ENCODE results near the gene GFI1. TPM values are rescaled to one million over a fixed set of nuclear protein-coding genes. Genes with fewer than 3 reads are reported as not detected.

GFI1 gene
- total and polyA plus RNA-seq, 2 of the 8 experiments (the other 6 are each of a cell fraction or from before 2014, with no cell fraction given): 0.08 to 0.17 TPM

DNA sequence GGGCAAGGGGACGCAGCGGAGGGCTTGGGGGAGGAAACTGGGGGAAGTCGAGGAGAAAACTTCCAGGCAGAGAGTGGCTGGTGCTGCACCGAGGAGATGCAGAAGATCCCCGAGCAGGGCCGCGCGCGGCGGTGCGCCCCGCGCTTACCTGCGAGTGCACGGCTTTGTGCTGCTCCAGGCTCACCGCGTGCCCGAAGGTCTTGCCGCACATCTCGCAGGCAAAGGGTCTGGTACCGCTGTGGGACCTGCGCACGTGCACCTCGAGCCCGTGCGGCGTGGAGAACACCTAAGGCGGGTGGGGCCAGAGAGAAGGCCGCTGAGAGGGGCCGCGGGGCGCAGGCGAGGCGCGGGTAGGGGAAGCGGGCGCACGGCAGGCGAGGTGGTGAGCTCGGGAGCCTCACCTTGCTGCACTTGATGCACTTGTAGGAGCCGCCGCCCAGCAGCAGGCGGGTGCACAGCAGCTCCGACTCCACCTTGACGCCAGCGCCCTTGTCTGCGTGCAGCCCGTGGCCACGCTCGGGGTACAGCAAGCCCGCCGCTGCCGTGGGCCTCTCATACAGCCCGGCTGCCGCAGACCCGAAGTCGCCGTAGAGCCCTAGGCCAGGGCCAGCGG is 6.4 kb downstream of the GFI1 start:
- H4K5ac ChIP-seq (ENCODE audit: insufficient read length, low read depth, low read length): no peak overlapping the region
- 0 out of 2 replicates have a peak overlapping the region, but pooled peaks have one; percentile 29 for H3K18ac ChIP-seq (ENCODE audit: extremely low read depth, low read length)
- peaks cover 0 to 7% of the 10 kb centered on the region in 2 experiments; a peak in 1 of 4 replicates for H3K9me3 ChIP-seq (ENCODE audit: insufficient read depth in 2 of 2, low read depth in 1 of 2, low read length in 1 of 2)
- ChIA-PET POLR2A (ENCODE audit: partially characterized antibody) (interaction anchor here (1.5 kb wide), 1 partner anchor 179 kb away, joined by 3 read pairs; no protein-coding TSS in a partner anchor), CTCF (ENCODE audit: partially characterized antibody) (interaction anchor here (0.6 to 2.6 kb wide), 2 partner anchors 15 to 63 kb away, joined by 3 to 6 read pairs; no protein-coding TSS in a partner anchor)
- peaks cover 69 to 92% (median 88%) of the 10 kb centered on the region in 4 experiments for H3K27me3 ChIP-seq (replicated peaks in 1 of 4; ENCODE audit: control insufficient read depth in 3 of 4, extremely low read depth in 1 of 4, insufficient read depth in 3 of 4, low read length in 3 of 4)
- H4K8ac ChIP-seq (ENCODE audit: extremely low read depth, insufficient read depth, low read length): peak overlapping the region; percentile 7; the same call in 1 of the 2 replicates
- no peak overlapping the region for H3K9ac ChIP-seq (replicated peaks in 1 of 4; ENCODE audit: extremely low read depth in 1 of 4, low read depth in 3 of 4, low read length in 3 of 4)
- H2AFZ ChIP-seq (ENCODE audit: low read length): peak overlapping the region; percentile 55
- H3K4me3 ChIP-seq (ENCODE audit: extremely low read depth in 1 of 4, insufficient read depth in 2 of 4, low read depth in 3 of 4, low read length in 4 of 4): peak overlapping the region; percentile 11 to 63 (median 34); a peak in 7 of 8 replicates
- H3K23me2 ChIP-seq (ENCODE audit: low read depth, low read length): peaks cover 16% of the 10 kb centered on the region; the same call in 1 of the 2 replicates
- H3K79me1 ChIP-seq (ENCODE audit: low read depth, low read length): no peaks in the 10 kb centered on the region
- no peak overlapping the region for H3K4ac ChIP-seq (replicated peaks; ENCODE audit: insufficient read length, low read depth, low read length)
- H3K14ac ChIP-seq (ENCODE audit: insufficient read length): no peak overlapping the region
- 2% methylated on average over 33 of the region's 59 CpGs; no CpG with 5 or more reads in 1 of the 2 experiments for WGBS, 2 experiments (ENCODE audit: extremely low coverage in 1 of 2, insufficient coverage in 1 of 2, insufficient read length in 1 of 2, insufficient replicate concordance in 2 of 2, low coverage in 1 of 2, low lambda C conversion rate in 2 of 2, missing lambda C conversion rate in 1 of 2)
- no peak overlapping the region; the same call in 1 of the 2 replicates for H2BK15ac ChIP-seq (ENCODE audit: low read length)
- no peak overlapping the region for H3K27ac ChIP-seq (ENCODE audit: low read depth, low read length)
- peaks cover 0 to 7% (median 0%) of the 10 kb centered on the region in 4 experiments; a peak in 1 of 8 replicates for H3K36me3 ChIP-seq (ENCODE audit: control insufficient read depth in 2 of 4, insufficient read depth in 4 of 4, low read length in 3 of 4)
- DNase-seq (ENCODE audit: low read depth in 1 of 2, low spot score in 2 of 2) (peak in 1 of 2 experiments; percentile 82), FAIRE-seq (no peak)
- H2AK5ac ChIP-seq (ENCODE audit: low read depth, low read length): no peak overlapping the region
- H4K91ac ChIP-seq (replicated peaks; ENCODE audit: insufficient read length, low read length): no peak overlapping the region
- H2BK120ac ChIP-seq (replicated peaks; ENCODE audit: low read depth, low read length): no peak overlapping the region
- H3K79me2 ChIP-seq (ENCODE audit: control insufficient read depth in 1 of 2, insufficient read depth in 2 of 2, low read length in 2 of 2): no peaks in the 10 kb centered on the region
- no peak overlapping the region for H3K23ac ChIP-seq (ENCODE audit: insufficient read length)
- peak overlapping the region; percentile 81 to 97 for H3K4me2 ChIP-seq (ENCODE audit: insufficient read depth in 1 of 2, low read depth in 2 of 2, low read length in 2 of 2)
- H3K4me1 ChIP-seq (replicated peaks in 1 of 4; ENCODE audit: control insufficient read depth in 3 of 4, insufficient read depth in 4 of 4, low read length in 3 of 4): peaks cover 0 to 52% (median 31%) of the 10 kb centered on the region in 4 experiments; a peak in 6 of 7 replicates
- no peak overlapping the region for H2BK5ac ChIP-seq (ENCODE audit: low read depth, low read length)
- H2BK20ac ChIP-seq (ENCODE audit: low read length): no peak overlapping the region
- H2BK12ac ChIP-seq (ENCODE audit: low read depth, low read length): peak overlapping the region; percentile 77; the same call in 1 of the 2 replicates
- H3K56ac ChIP-seq (replicated peaks; ENCODE audit: insufficient read length, low read depth, low read length): no peak overlapping the region
- H4K20me1 ChIP-seq (replicated peaks in 1 of 2; ENCODE audit: control insufficient read depth in 1 of 2, insufficient read depth in 2 of 2, low read length in 2 of 2): peaks cover 1 to 15% of the 10 kb centered on the region in 2 experiments
- TF ChIP-seq, protein P1, sequence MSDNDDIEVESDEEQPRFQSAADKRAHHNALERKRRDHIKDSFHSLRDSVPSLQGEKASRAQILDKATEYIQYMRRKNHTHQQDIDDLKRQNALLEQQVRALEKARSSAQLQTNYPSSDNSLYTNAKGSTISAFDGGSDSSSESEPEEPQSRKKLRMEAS (IDR thresholded peaks at IDR 0.05): peak; percentile 100
- TF ChIP-seq CBX8 (IDR thresholded peaks at IDR 0.05; ENCODE audit: borderline replicate concordance, low read depth, low read length) (no peak), GABPA (IDR thresholded peaks at IDR 0.05; ENCODE audit: borderline replicate concordance, insufficient read depth, low read length) (no peak), SUZ12 (IDR thresholded peaks at IDR 0.05; ENCODE audit: low read length) (peak; percentile 99), KDM4A (IDR thresholded peaks at IDR 0.05; ENCODE audit: low read depth, low read length, severe bottlenecking) (peak; percentile 96), TAF7 (optimal IDR thresholded peaks at IDR 0.05; ENCODE audit: borderline replicate concordance, low read depth, low read length) (no peak), BCL11A (IDR thresholded peaks at IDR 0.05; ENCODE audit: low read depth in 2 of 2, low read length in 2 of 2) (no peak), CHD2 (IDR thresholded peaks at IDR 0.05; ENCODE audit: low read length) (0 out of 2 replicates have a peak, but pooled peaks have one; percentile 23), CTBP2 (IDR thresholded peaks at IDR 0.05; ENCODE audit: borderline replicate concordance, insufficient read depth, insufficient read length, low read length) (peak; percentile 46), SP1 (IDR thresholded peaks at IDR 0.05; ENCODE audit: low read depth, low read length) (no peak), RBBP5 (IDR thresholded peaks at IDR 0.05; ENCODE audit: borderline replicate concordance, low read depth, low read length) (peak; percentile 14; the same call in 1 of the 2 replicates)

Data from H1 (cell line).